HG03439 (cell line): Measurements from ENCODE around the gene PTH1R.
A peak's percentile ranks its signal among the peaks of the same experiment; 100 is the strongest.

Source experiments
- ATAC-seq: cut with Tn5 transposase; IDR thresholded peaks from one replicate; pipeline ENCODE4 v1.9.1; 2021; ENCODE audit warnings: mild to moderate bottlenecking, moderate library complexity; ENCODE audit not compliant: unreplicated experiment

The PTH1R gene

DNA sequence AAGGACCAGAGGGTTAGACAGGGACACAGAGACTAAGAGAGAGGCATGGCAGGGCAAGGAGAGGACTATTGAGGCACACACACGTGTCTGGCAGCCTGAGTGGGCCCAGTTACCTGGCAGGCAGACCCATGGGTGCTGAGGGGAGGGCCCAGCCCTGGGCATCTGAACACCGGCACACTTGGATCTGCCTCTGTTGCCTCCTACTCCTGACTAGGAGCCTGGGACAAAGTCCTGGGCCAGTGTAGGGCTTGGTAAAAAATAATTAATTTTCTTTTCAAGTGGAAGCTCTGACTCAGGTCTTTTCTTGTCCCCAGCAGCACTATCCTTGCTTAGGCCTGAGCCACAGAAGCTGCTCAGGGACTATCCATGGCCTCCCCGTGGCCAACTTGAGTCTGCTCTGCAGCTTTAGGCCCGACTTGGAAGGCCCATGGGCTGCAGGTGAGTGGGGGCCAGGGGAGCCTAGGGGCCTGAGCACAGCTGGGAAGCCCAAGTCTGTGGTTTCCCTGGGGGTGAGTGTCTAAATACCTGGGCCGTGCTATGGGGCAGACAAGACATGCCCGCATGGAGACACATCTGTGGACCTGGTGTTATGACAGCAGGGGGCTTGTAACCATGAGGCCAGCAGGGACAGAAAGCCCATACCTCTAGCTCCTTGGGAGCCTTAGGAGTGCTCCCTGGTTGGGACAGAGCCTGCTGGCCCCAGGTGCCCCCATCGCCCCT lies at the start of gene PTH1R:
Gene PTH1R (plus strand): TSS at position 316 of the 720 bp plus-strand sequence. CDS start 5,839 bp downstream, outside the sequence.
- no peak for ATAC-seq

DNA sequence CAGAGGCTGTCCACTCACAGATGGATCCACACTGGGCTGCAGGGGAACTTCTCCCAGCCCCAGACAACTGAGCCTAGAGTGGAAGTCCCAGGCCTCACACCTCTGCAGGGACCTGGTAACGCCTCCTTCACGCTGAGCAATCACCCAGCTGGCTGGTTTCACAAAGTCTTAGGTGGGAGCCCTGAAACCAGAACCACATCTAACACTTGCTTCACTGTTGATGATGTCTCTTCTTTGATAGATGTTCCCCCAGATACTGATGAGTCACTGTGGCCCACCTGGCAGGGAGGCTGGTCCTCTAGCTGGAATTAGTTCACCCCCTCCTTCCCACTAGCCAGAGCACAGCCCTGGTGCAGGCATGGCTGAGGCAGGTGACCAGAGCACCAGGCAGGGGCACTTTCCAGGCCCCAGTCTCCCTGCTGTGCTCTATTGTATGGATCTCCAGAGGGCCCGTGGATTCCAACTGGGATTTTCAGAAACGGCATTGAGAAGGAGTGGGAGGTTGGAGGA lies 47.8 kb upstream of the PTH1R start:
- peak; percentile 74 for ATAC-seq

GRCh38 chr3:46830801-46831200 lies 46.7 kb upstream of the PTH1R start:
- no peak for ATAC-seq

DNA sequence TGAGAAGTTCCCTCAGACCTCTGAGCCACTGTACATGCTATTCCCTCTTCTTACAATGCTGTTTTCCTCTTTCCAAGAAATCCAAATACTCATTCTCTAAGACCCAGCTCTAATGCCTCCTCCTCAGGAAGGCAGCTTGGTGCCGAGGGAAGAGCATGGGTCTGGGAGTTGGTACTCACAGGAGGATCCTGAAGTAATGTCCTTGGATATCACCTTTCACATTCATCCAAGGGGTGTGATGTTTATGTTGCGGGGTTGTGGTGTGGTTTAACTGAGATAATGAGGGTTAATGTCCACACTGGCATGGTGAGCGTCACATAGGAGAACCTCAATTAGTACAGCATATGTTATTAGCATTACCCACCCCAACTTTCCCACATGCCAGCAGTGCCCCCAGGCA lies 46.2 kb upstream of the PTH1R start:
- ATAC-seq: no peak

- no peak for ATAC-seq
Observed at GRCh38 chr3:46831841-46832240, 45.7 kb upstream of the PTH1R start.

DNA sequence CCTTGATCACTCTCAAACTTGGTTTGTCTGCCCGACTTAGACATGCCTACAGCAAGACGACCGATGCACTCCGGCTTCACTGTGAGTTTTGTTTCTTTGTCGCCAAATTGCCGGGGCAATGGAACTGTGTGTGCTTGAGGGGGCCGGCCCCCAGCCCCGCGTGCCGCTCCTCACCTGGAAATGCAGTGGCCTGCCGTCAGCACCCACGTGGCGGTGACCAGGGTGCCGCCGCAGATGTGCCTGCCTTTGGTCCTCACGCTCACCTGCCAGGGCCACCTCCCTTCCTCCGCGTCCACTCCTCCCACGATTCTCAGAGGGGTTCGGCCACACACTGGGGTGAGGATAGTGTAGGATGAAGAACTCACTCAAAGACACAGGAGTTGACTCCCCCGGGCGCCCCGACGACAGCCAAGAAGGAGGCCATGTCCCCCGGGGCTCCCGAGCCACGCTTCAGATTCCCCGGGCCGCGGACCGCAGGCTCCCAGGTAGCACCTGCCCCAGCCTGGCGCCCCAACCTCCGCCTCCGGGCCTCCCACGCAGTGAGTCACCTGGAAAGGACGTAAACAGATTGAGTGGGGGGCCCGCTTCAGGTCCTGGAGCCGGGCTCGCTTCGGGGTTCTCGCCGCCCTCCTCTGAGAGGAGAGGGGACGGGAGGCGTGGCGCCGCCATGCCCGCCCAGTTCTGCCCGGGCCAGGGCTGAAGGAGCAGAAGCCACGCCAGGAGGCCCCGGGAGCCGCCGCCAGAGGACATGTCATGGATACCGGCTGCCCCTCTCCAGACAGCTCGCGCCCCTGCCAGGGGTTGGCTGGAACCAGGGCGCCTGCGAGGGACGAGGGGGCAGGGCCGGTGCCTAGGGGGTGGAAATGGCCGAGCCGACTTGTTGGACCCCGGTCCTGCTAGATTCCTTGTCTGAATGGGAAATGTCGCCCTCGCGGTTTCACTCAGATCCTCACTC lies 43.9 kb upstream of the PTH1R start:
- no peak for ATAC-seq

GRCh38 chr3:46835054-46835453 lies 42.5 kb upstream of the PTH1R start:
- no peak for ATAC-seq

DNA sequence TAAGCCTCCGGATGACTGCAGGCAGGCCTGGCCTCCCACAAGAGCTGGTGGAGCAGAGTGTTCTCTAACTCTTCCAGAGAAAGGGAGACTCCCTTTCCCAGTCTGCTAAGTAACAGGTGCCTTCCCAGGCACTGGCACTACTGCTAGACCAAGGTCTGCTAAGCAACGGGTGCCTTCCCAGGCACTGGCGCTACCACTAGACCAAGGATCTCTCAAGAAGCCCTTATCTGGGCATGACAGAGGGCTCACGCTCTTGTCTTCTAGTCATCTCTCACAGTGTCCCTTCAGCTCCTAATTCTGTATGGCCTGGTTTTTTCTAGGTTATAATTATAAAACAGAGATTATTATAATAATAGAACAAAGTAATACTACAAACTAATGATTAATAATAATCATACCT lies 42.0 kb upstream of the PTH1R start:
- ATAC-seq: no peak

- ATAC-seq: no peak
Observed at GRCh38 chr3:46838301-46838700, 39.2 kb upstream of the PTH1R start.

DNA sequence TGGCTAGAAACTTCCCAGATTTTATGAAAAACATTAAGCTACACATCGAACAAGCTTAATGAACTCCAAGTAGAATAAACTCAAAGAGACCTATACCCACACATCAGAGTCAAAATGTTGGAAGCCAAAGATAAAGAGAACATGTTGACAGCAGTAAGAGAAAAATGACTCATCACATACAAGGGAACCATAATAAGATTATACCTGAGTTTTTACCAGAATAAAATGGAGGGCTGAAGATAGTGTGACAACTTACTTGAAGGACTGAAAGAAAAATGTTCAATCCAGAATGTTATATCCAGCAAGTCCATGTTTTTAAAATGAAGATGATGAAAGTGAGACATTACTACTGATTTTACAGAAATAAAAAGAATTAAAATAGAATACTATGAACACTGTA lies 37.0 kb upstream of the PTH1R start:
- no peak for ATAC-seq

GRCh38 chr3:46843508-46843907 lies 34.0 kb upstream of the PTH1R start:
- no peak for ATAC-seq

- no peak for ATAC-seq
Observed at GRCh38 chr3:46844397-46844796, 33.1 kb upstream of the PTH1R start.

DNA sequence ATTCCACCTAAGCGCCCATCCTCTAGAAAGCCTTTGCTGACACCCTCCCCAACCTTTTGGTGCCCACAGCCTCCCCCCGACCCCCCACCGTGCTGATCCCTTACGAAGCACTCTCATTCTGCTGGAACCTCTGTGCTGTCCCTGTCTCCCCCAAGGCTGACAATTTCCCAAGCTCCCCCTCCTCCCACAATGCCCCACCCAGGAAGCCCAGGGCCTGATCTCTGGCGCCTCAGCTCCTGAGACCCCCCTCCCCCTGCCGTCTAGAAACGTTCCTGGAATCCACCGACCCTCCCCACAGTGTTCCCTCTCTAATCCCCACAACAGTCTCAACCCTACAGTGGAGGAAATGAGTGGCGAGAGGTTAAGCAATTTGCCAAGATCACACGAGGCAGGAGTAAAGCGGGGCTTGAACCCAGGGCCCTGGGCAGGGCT lies 32.6 kb upstream of the PTH1R start:
- ATAC-seq: no peak

- ATAC-seq: peak; percentile 55
Observed at GRCh38 chr3:46845397-46845859, 32.1 kb upstream of the PTH1R start.

- peak; percentile 60 for ATAC-seq
Observed at GRCh38 chr3:46845860-46846623, 31.5 kb upstream of the PTH1R start.

- no peak for ATAC-seq
Observed at GRCh38 chr3:46846624-46847542, 30.6 kb upstream of the PTH1R start.

DNA sequence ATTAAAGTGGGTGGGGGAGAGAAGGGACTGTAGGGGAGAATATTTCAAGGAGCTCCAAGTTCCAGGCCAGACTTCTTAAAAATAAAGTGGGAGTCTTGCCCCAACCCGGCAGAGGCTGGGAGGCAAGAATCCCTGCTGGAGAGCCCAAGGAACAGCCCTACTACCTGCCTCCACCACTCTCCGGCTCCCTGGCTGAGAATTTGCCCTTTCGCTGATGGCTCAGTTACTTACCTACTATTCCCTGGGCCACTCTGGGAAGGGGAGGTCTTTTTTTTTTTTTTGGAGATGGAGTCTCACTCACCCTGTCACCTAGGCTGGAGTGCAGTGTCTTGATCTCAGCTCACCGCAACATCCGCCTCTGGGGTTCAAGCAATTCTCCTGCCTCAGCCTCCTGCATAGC lies 29.8 kb upstream of the PTH1R start:
- no peak for ATAC-seq

DNA sequence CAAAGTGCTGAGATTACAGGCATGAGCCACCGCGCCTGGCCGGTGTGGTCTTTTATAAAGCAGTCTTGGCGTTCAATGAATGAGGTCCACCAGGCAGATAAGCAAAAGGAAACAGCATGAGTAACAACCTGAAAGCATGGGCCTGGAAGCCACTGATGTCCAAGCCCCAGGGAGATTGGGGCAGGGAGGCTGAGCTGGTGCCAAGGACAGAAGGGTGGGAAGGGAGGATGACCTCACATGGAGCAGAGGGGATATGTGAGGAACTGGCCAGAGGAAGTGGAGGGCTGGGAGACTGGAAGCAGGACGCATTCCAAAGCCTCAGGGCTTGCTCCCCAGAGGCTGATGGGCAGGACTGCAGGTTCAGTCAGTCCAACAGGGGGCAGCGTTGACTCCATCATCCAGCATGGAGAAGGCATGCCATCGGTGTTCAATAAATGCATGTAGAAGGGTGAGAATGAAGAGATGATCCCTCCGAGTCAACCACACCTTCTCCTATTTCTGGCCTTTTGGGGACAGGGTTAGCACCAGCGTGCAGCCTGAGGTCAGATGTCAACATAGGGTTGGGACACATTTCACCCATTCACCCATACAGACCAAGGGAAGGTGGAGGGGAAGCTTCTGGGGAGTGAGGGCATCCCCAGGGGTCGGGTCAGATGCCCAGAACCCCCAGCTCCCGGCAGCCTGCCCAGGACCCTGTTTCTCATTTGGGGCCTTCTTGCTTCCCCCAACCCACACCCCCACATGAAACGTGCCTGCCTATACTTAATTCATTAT lies 29.1 kb upstream of the PTH1R start:
- ATAC-seq: no peak

DNA sequence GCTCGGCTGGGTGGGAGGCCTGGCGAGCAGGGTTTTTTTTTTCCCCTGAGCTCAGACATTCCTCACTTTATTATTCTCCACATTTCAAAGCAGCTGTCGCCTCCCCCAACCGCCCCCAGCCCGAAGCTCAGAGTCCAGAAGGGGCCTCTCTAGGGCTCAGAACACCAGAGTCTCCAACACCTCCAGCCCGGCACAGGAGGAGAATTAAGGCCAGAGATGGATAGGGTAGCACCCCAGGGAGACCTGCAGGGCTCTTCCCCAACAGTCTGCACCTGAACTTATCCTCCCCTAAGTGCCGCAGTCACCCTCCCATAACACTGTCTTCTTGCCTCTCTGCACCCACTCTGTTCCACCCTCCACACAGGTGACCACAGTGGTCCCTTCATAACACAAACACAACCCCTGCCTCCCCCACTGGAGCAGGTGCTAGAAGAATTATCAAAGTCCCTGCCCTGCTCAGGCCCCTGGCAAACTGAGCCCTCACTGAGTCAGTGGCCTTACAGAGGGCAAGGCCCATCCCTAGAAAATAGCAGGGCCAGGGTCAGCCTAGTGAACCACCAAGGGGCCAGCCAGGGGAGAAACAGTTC lies 28.4 kb upstream of the PTH1R start:
- ATAC-seq: no peak
